Testis (tissue), 3 donors: Measurements from ENCODE around the gene WDR49. TPM values are rescaled to one million over a fixed set of nuclear protein-coding genes. Genes with fewer than 3 reads are reported as not detected.

Source experiments
- DNase-seq: peaks from one replicate; pipeline ENCODE4 v3.0.0-alpha.2; 2019
- H3K27ac ChIP-seq, 2 donors: fragments of 200-600 bp; sonication (generic); one replicate each; pipeline ENCODE4 v1.5.1; 2019
- H3K27me3 ChIP-seq: fragments of 200-600 bp; sonication (generic); one replicate; pipeline ENCODE4 v1.5.1; 2019
- H3K36me3 ChIP-seq: fragments of 200-600 bp; sonication (generic); one replicate; pipeline ENCODE4 v1.5.1; 2017; ENCODE audit warnings: low read depth; ENCODE audit errors: missing control alignments
- H3K4me1 ChIP-seq: fragments of 200-600 bp; sonication (generic); one replicate; pipeline ENCODE4 v1.5.1; 2019
- H3K4me3 ChIP-seq, 2 donors: fragments of 200-600 bp; sonication (generic); one replicate each; pipeline ENCODE4 v1.5.1; 2017 to 2019
- H3K9me3 ChIP-seq: fragments of 200-600 bp; sonication (generic); one replicate; pipeline ENCODE4 v1.5.1; 2017
- POLR2A ChIP-seq: fragments of 450-650 bp; IDR thresholded peaks from one replicate; pipeline ENCODE4 v1.6.1; 2017; ENCODE audit warnings: antibody characterized with exemption, mild to moderate bottlenecking, moderate library complexity
- WGBS, 2 donors: methylation state at CpG; one replicate each; pipeline ENCODE4 v1.1.5; 2018; 5-methylcytosine and 5-hydroxymethylcytosine counted together
- intact Hi-C: fragments of 100-400 bp; cut with DNase I; formaldehyde crosslinking; loops from one replicate; pipeline ENCODE4 v1.15.1; 2023; ENCODE audit warnings: low total_unique reads
- polyA plus RNA-seq: library from polyadenylated mRNA; stranded (reverse); fragments of 350-450 nt; fragmentation: Illumina TruSeq; extraction: RNeasy Lipid Tissue Mini Kit (QIAGEN cat#74804); gene quantifications from one replicate; pipeline ENCODE4 v1.2.3, GENCODE V29; 2014; ENCODE audit warnings: low read depth, low replicate concordance; ENCODE audit not compliant: insufficient read depth
- total RNA-seq, 2 donors: library from RNA; depleted of rRNA; stranded (reverse); fragments of >200 nt; gene quantifications; one replicate each; pipeline ENCODE4 v1.2.3, GENCODE V29; 2016
- TF ChIP-seq, protein P1 (sequence below), 3 experiments: fragments of 450-650 bp in 2 of 3; fragments of 200-600 bp in 1 of 3; sonication (generic) in 1 of 3; IDR thresholded peaks; one replicate each; pipeline ENCODE4 v1.5.1; 2016 to 2019; ENCODE audit warnings: antibody characterized with exemption in 3 of 3, mild to moderate bottlenecking in 2 of 3, moderate library complexity in 1 of 3

The WDR49 gene
- total and polyA plus RNA-seq, 3 donors from 2014 or later = 0.55 to 0.93 (median 0.83) TPM

GRCh38 chr3:167669699-167670098 is 16.0 kb upstream of the WDR49 start:
- no peak for DNase-seq
- no peaks in the 10 kb centered on the region for H3K36me3 ChIP-seq
- TF ChIP-seq, protein P1, sequence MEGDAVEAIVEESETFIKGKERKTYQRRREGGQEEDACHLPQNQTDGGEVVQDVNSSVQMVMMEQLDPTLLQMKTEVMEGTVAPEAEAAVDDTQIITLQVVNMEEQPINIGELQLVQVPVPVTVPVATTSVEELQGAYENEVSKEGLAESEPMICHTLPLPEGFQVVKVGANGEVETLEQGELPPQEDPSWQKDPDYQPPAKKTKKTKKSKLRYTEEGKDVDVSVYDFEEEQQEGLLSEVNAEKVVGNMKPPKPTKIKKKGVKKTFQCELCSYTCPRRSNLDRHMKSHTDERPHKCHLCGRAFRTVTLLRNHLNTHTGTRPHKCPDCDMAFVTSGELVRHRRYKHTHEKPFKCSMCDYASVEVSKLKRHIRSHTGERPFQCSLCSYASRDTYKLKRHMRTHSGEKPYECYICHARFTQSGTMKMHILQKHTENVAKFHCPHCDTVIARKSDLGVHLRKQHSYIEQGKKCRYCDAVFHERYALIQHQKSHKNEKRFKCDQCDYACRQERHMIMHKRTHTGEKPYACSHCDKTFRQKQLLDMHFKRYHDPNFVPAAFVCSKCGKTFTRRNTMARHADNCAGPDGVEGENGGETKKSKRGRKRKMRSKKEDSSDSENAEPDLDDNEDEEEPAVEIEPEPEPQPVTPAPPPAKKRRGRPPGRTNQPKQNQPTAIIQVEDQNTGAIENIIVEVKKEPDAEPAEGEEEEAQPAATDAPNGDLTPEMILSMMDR (IDR thresholded peaks at IDR 0.05) = no peak
- TF ChIP-seq POLR2A = no peak
- H3K27me3 ChIP-seq = no peaks in the 10 kb centered on the region
- intact Hi-C loops = no loop called here
- H3K27ac ChIP-seq = no peak overlapping the region
- no peak overlapping the region for H3K4me3 ChIP-seq
- H3K9me3 ChIP-seq = no peaks in the 10 kb centered on the region
- WGBS, 2 donors = 68 to 74% methylated on average over 1 of the region's 1 CpG
- no peaks in the 10 kb centered on the region for H3K4me1 ChIP-seq

DNA sequence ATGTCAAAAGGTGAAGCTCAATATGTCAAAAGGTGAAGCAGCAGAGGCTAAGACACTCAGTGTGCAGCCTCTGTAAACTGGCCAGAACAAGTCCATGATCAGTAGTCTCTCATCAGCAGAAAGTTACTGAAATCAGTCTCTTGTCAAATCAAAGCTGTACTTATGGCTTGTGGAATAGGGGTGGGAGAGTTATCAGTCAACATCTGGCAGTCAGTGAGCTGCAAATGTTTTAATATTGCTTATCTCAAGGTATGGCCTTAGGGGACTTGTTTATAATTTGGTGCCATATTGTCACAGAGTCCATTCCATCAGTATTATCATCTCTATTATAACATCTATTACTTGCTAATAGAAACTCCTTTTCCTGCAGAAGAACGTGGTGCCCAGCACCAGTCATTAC is 14.9 kb upstream of the WDR49 start:
- intact Hi-C loops = no loop called here
- WGBS, 2 donors = 69 to 72% methylated on average over 1 of the region's 1 CpG
- no peaks in the 10 kb centered on the region for H3K4me1 ChIP-seq

DNA sequence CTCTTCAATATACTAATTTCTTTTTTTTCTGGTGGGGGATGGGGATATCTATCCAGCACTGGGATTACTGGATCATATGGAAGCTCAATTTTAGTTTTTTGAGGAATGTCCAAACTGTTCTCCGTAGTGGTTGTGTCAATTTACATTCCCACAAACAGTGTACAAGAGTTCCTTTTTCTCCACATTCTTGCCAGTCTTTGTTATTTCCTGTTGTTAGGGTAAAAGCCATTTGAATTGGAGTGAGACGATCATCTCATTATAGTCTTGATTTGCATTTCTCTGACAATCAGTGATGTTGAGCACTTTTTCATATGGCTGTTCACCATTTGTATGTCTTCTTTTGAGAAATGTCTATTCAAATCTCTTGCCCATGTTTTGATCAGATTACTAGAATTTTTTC is 12.8 kb upstream of the WDR49 start:
- H3K36me3 ChIP-seq = no peaks in the 10 kb centered on the region
- no peaks in the 10 kb centered on the region for H3K9me3 ChIP-seq

More for the DNA sequence above, 14.9 kb upstream of the WDR49 start:
- DNase-seq = no peak
- H3K27ac ChIP-seq = no peak overlapping the region
- no peaks in the 10 kb centered on the region for H3K36me3 ChIP-seq
- no peaks in the 10 kb centered on the region for H3K27me3 ChIP-seq
- H3K9me3 ChIP-seq = no peaks in the 10 kb centered on the region
- TF ChIP-seq, protein P1 (IDR thresholded peaks at IDR 0.05) = no peak
- TF ChIP-seq POLR2A = no peak
- no peak overlapping the region for H3K4me3 ChIP-seq

GRCh38 chr3:167662919-167663400 is 9.2 kb upstream of the WDR49 start:
- no peak for TF ChIP-seq POLR2A
- DNase-seq = no peak

More for the DNA sequence above, 12.8 kb upstream of the WDR49 start:
- DNase-seq = no peak
- Histone ChIP-seq H3K27me3 (no peaks in the 10 kb centered on the region), H3K4me3 (no peak overlapping the region), H3K4me1 (no peaks in the 10 kb centered on the region), H3K27ac (no peak overlapping the region)
- intact Hi-C loops = no loop called here
- no peak for TF ChIP-seq POLR2A
- TF ChIP-seq, protein P1 (IDR thresholded peaks at IDR 0.05) = no peak
- WGBS, 2 donors = 81 to 88% methylated on average over 2 of the region's 2 CpGs

GRCh38 chr3:167657684-167658225 is 4.0 kb upstream of the WDR49 start:
- Histone ChIP-seq H3K27me3 (no peaks in the 10 kb centered on the region), H3K9me3 (no peaks in the 10 kb centered on the region), H3K27ac (no peak overlapping the region), H3K4me1 (no peaks in the 10 kb centered on the region), H3K36me3 (no peaks in the 10 kb centered on the region), H3K4me3 (no peak overlapping the region)
- no peak for DNase-seq
- intact Hi-C loops = no loop called here
- TF ChIP-seq, protein P1 (IDR thresholded peaks at IDR 0.05) = no peak
- TF ChIP-seq POLR2A = no peak
- WGBS, 2 donors = 78 to 85% methylated on average over 3 of the region's 3 CpGs

More at GRCh38 chr3:167662919-167663400, 9.2 kb upstream of the WDR49 start:
- no peaks in the 10 kb centered on the region for H3K36me3 ChIP-seq
- intact Hi-C loops = no loop called here
- no peaks in the 10 kb centered on the region for H3K9me3 ChIP-seq
- no peaks in the 10 kb centered on the region for H3K4me1 ChIP-seq
- no peaks in the 10 kb centered on the region for H3K27me3 ChIP-seq
- H3K4me3 ChIP-seq = no peak overlapping the region
- 78 to 82% methylated on average over 5 of the region's 5 CpGs for WGBS, 2 donors
- H3K27ac ChIP-seq = no peak overlapping the region
